ENCODE results near the gene RSPH3. TPM values are rescaled to one million over a fixed set of nuclear protein-coding genes. Genes with fewer than 3 reads are reported as not detected.
A peak's percentile ranks its signal among the peaks of the same experiment; 100 is the strongest.
"Not testable (repeated sequence)": the region's sequence is repeated elsewhere in the genome, so short reads cannot be mapped to it uniquely, and the experiment has no call there.

Gene RSPH3
- total RNA-seq, 2 experiments from 2014 or later = 2.2 to 2.7 TPM

DNA sequence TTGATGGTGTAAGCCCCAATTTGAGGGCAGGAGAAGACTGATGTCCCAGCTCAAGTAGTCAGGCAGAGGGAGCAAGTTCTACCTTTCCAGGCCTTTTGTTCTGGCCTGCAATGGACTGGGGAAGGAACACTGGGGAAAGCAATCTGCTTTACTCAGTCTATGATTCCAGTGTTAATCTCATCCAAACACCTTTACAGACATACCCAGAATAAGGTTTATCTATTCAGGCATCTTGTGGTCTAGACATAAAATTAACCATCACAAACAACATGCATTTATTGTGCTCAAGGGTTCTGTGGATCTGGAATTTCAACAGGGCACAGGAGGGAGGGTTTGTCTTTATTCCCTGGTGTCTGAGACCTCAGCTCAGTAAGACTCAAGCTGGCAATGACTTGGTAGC, 14.4 kb upstream of the RSPH3 start:
- Mint-ChIP-seq H3K36me3 (peaks cover 3% of the 10 kb centered on the region), H3K4me3 (no peak overlapping the region), H3K9me3 (no peaks in the 10 kb centered on the region), H3K4me1 (peaks cover 29% of the 10 kb centered on the region), H3K27me3 (no peaks in the 10 kb centered on the region), H3K27ac (no peak overlapping the region)
- ATAC-seq (ENCODE audit: low read depth) = no peak
- no peak for DNase-seq
- POLR2A ChIA-PET = interaction anchor here (1.2 kb wide), 1 partner anchor 30 kb away, joined by 3 read pairs; the partner anchor contains the start of gene TAGAP

DNA sequence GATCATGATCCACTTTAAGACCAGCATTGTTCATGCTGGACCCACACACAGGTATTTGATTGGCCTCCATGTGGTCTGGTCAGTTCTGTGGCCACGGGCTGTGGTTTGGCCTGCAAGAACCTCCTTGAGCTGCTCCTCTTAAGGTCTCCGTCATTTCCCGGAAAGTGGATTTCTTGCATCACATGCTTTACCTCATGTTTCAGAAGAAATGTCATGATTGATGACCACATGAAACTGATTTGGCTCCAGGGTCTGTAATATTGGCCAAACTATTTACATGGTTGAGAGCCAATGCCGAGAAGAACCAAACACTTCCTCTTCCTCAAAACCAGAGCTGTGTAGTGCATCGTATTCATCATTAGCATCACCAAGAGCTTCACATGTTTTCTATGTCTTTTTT, 13.2 kb upstream of the RSPH3 start:
- Mint-ChIP-seq H3K27me3 (no peaks in the 10 kb centered on the region), H3K9me3 (no peaks in the 10 kb centered on the region), H3K4me1 (peaks cover 25% of the 10 kb centered on the region), H3K27ac (no peak overlapping the region), H3K4me3 (no peak overlapping the region), H3K36me3 (peaks cover 3% of the 10 kb centered on the region)
- no peak for DNase-seq
- ATAC-seq (ENCODE audit: low read depth) = no peak
- POLR2A ChIA-PET = no interaction called here

DNA sequence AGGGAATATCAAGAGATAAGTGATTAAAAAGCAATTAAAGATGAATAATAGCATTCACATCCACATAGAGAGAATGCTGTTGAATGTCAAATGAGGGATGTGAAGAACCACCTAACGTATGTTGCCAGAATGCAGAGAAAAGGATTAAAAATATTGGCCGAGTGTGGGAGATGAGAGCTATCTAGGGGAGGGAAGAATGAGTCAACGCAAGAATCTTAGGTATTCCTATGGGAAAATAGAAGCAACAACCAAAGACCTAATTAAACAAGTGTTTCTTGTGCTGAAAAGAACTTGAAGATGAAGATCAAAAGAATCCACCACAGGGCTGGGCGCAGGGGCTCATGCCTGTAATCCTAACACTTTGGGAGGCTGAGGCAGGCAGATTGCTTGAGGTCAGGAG, 12.2 kb upstream of the RSPH3 start:
- Mint-ChIP-seq H3K4me1 (peaks cover 19% of the 10 kb centered on the region), H3K4me3 (no peak overlapping the region), H3K27me3 (no peaks in the 10 kb centered on the region), H3K27ac (no peak overlapping the region), H3K9me3 (no peaks in the 10 kb centered on the region), H3K36me3 (peaks cover 3% of the 10 kb centered on the region)
- DNase-seq (no peak), ATAC-seq (ENCODE audit: low read depth) (no peak)
- POLR2A ChIA-PET = no interaction called here

GRCh38 chr6:159010037-159010612, 10.1 kb upstream of the RSPH3 start:
- H3K27me3 Mint-ChIP-seq; DNase-seq; H3K27ac Mint-ChIP-seq; ATAC-seq (ENCODE audit: low read depth); H3K36me3 Mint-ChIP-seq; H3K9me3 Mint-ChIP-seq; H3K4me3 Mint-ChIP-seq: not testable (repeated sequence)
- H3K4me1 Mint-ChIP-seq = peaks cover 16% of the 10 kb centered on the region
- POLR2A ChIA-PET = interaction anchor here (0.7 to 2.0 kb wide), 4 partner anchors 10 to 124 kb away, joined by 3 to 17 read pairs (median 6); partner anchors contain the start of gene RSPH3

- POLR2A ChIA-PET = interaction anchor here (1.0 to 2.1 kb wide), 11 partner anchors 27 to 126 kb away, joined by 3 to 14 read pairs (median 5); partner anchors contain the start of gene TAGAP
- ATAC-seq (ENCODE audit: low read depth) (peak; percentile 64), DNase-seq (peak; percentile 39)
- Mint-ChIP-seq H3K9me3 (no peaks in the 10 kb centered on the region), H3K4me1 (peaks cover 13% of the 10 kb centered on the region), H3K4me3 (peak overlapping the region; percentile 33), H3K27me3 (no peaks in the 10 kb centered on the region), H3K36me3 (no peaks in the 10 kb centered on the region), H3K27ac (no peak overlapping the region)
Observed at GRCh38 chr6:159008656-159009288, 8.8 kb upstream of the RSPH3 start.

DNA sequence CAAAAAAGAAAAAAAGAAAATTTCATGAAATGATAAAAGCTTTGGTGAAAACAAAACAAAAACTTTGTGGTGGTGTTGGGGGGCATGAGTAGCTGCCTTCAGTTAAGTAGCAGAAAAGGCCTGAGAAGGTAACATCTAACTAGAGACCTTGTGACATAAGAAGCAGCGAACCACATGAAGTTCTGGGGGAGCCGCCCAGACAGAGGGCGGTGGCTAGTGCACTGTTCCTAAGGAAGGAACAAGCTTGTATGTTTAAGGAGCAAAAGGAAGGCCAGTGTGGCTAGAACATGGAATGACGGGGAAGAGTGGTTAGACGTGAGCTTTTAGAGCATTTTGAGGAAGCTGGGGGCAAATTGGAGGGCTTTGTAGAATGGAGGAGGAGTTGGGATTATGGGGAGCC, 7.5 kb upstream of the RSPH3 start:
- H3K27ac Mint-ChIP-seq = no peak overlapping the region
- POLR2A ChIA-PET = interaction anchor here (0.5 to 2.1 kb wide), 3 partner anchors 23 to 127 kb away, joined by 4 to 14 read pairs (median 4); no protein-coding TSS in a partner anchor
- peaks cover 8% of the 10 kb centered on the region for H3K4me1 Mint-ChIP-seq

DNA sequence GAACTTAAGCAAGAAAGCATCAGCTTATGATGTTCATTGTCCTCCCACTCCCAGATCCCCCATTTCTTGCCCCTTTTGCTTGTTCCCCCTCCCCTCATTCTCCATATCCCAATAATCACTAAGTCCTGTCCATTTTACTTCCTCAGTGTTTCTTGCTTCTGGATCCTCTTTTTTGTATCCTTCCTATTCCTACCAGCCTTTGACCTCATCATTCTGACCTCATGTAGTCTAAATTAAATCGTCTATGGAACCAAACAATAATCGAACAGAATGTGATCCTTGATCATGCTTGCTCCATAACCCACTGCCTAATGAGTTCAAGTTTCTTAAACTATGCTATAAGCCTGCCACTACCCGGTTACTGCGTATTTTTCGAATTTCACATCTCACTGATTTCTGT, 5.4 kb upstream of the RSPH3 start:
- Mint-ChIP-seq H3K9me3 (no peaks in the 10 kb centered on the region), H3K4me3 (no peak overlapping the region), H3K27me3 (no peaks in the 10 kb centered on the region), H3K36me3 (peaks cover 4% of the 10 kb centered on the region), H3K4me1 (peaks cover 19% of the 10 kb centered on the region), H3K27ac (no peak overlapping the region)
- DNase-seq (no peak), ATAC-seq (ENCODE audit: low read depth) (no peak)
- POLR2A ChIA-PET = no interaction called here

More for the DNA sequence above, 7.5 kb upstream of the RSPH3 start:
- Mint-ChIP-seq H3K27me3 (no peaks in the 10 kb centered on the region), H3K36me3 (peaks cover 3% of the 10 kb centered on the region), H3K9me3 (no peaks in the 10 kb centered on the region), H3K4me3 (no peak overlapping the region)
- ATAC-seq (ENCODE audit: low read depth) = no peak
- no peak for DNase-seq

GRCh38 chr6:159004592-159004991, 4.6 kb upstream of the RSPH3 start:
- Mint-ChIP-seq H3K36me3 (peaks cover 4% of the 10 kb centered on the region), H3K9me3 (no peaks in the 10 kb centered on the region), H3K4me1 (peaks cover 17% of the 10 kb centered on the region), H3K27me3 (no peaks in the 10 kb centered on the region), H3K27ac (no peak overlapping the region), H3K4me3 (no peak overlapping the region)
- ATAC-seq (ENCODE audit: low read depth) = no peak
- no peak for DNase-seq
- POLR2A ChIA-PET = no interaction called here

- no peak for ATAC-seq (ENCODE audit: low read depth)
- peaks cover 4% of the 10 kb centered on the region for H3K36me3 Mint-ChIP-seq
- no peak overlapping the region for H3K27ac Mint-ChIP-seq
- no peak for DNase-seq
- H3K4me1 Mint-ChIP-seq = peaks cover 17% of the 10 kb centered on the region
- H3K9me3 Mint-ChIP-seq = no peaks in the 10 kb centered on the region
- no peaks in the 10 kb centered on the region for H3K27me3 Mint-ChIP-seq
- POLR2A ChIA-PET = no interaction called here
- H3K4me3 Mint-ChIP-seq = no peak overlapping the region
Observed at GRCh38 chr6:159002432-159003155, 2.6 kb upstream of the RSPH3 start.

GRCh38 chr6:158999154-158999665, 792 bp downstream of the RSPH3 start:
- H3K4me1 Mint-ChIP-seq = peaks cover 33% of the 10 kb centered on the region
- peak overlapping the region; percentile 94 for H3K4me3 Mint-ChIP-seq
- ATAC-seq (ENCODE audit: low read depth) (peak; percentile 32), DNase-seq (no peak)
- no peaks in the 10 kb centered on the region for H3K27me3 Mint-ChIP-seq
- peaks cover 4% of the 10 kb centered on the region for H3K36me3 Mint-ChIP-seq
- POLR2A ChIA-PET = interaction anchor here (0.9 to 1.7 kb wide), 4 partner anchors 18 to 108 kb away, joined by 3 to 14 read pairs (median 7); partner anchors contain the start of gene TAGAP
- no peaks in the 10 kb centered on the region for H3K9me3 Mint-ChIP-seq
- peak overlapping the region; percentile 80 for H3K27ac Mint-ChIP-seq

DNA sequence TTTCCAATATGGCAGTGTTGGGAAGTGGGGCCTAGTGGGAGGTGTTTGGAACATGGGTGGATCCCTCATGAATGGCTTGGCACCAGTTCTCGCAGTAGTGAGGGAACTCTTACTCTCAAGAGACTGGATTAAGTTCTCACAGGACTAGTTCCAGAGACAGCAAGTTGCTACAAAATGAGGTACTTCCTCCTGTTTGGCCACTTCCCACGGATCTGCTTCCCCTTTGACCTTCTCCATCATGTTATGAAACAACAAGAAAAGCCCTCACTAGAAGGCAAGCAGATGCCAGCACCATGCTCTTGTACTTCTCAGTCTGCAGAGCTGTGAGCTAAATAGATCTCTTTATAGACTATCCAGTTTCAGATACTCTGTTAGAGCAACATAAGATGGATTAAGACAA, 3.1 kb downstream of the RSPH3 start:
- Mint-ChIP-seq H3K27ac (no peak overlapping the region), H3K4me1 (peaks cover 29% of the 10 kb centered on the region), H3K9me3 (no peaks in the 10 kb centered on the region), H3K27me3 (no peaks in the 10 kb centered on the region), H3K4me3 (no peak overlapping the region), H3K36me3 (peaks cover 4% of the 10 kb centered on the region)
- POLR2A ChIA-PET = no interaction called here
- ATAC-seq (ENCODE audit: low read depth) = no peak
- DNase-seq = no peak

GRCh38 chr6:158993639-158994038, 6.4 kb downstream of the RSPH3 start:
- Mint-ChIP-seq H3K36me3 (peaks cover 10% of the 10 kb centered on the region), H3K4me3 (no peak overlapping the region), H3K4me1 (peaks cover 28% of the 10 kb centered on the region), H3K9me3 (peaks cover 7% of the 10 kb centered on the region), H3K27me3 (no peaks in the 10 kb centered on the region), H3K27ac (no peak overlapping the region)
- POLR2A ChIA-PET = no interaction called here
- no peak for DNase-seq
- ATAC-seq (ENCODE audit: low read depth) = no peak

DNA sequence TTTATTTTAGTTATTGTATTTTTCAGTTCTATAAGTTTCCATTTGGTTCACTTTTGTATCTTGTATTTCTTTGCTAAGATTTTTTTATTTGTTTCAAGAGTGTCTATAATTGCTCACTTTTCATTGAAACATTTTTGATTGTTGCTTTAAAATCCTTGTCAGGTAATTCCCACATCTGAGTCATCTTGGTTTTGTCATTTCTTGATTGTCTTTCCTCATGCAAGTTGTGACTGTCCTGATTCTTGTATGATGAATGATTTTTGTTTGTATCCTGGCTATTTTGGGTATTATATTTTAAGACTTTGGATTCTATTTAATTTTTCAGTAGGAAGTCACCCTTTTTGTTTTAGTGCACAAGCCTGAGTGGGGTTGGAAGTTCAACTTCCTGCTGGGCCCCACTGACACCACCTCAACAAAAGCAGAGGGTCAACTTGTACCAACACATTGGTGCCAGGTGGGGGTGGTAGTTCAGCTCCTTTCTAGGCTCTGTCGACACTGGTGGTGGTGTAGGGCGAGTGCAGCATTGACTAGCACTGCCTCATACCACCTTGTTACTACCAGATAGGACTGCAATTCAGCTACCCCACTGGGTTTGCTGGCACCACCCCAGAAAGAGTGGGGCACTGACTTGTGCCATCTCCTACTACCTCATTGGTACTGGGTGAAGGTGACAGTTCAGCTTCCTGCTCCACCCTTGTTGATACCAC, 8.8 kb downstream of the RSPH3 start:
- POLR2A ChIA-PET = no interaction called here
- H3K36me3 Mint-ChIP-seq = peaks cover 14% of the 10 kb centered on the region
- ATAC-seq (ENCODE audit: low read depth) (peak; percentile 38), DNase-seq (no peak)
- H3K4me1 Mint-ChIP-seq = peaks cover 20% of the 10 kb centered on the region
- H3K4me3 Mint-ChIP-seq = no peak overlapping the region
- no peak overlapping the region for H3K27ac Mint-ChIP-seq
- no peaks in the 10 kb centered on the region for H3K27me3 Mint-ChIP-seq
- peaks cover 12% of the 10 kb centered on the region for H3K9me3 Mint-ChIP-seq

Data from activated naive CD8-positive, alpha-beta T cell treated with anti-CD3 and anti-CD28 coated beads, Interleukin-2, amount 10 ng/mL, durations not matched to agents 7 days and 5 days (primary cell).